GM12878 (cell line): ENCODE measurements around the gene COL11A2. TPM values are rescaled to one million over a fixed set of nuclear protein-coding genes. Genes with fewer than 3 reads are reported as not detected.

Experiments
- ATAC-seq: fragments of 200-7000 bp; cut with Tn5 transposase; 3 replicates; pipeline ENCODE4 v1.9.1; 2020; ENCODE audit warnings: mild to moderate bottlenecking, moderate library complexity
- BruUV-seq: library from RNA; stranded (reverse); fragments of 400-500 nt; replicated peaks from 2 replicates; lab custom pipeline; 2021; lab: Mats Ljungman, UMichigan
- CTCF ChIA-PET: fragments of 300-600 bp; sonication (Branson Sonifier 250); formaldehyde crosslinking; extraction: SDS; loops from one replicate; lab custom pipeline; 2021; ENCODE audit warnings: inconsistent platforms; lab: Yijun Ruan, JAX
- POLR2A ChIA-PET: fragments of 350-600 bp; formaldehyde crosslinking; extraction: SDS; loops from one replicate; lab custom pipeline; 2021; ENCODE audit warnings: inconsistent platforms; lab: Charles Lee
- RAD21 ChIA-PET: fragments of 300-600 bp; sonication (Branson Sonifier 250); formaldehyde crosslinking; loops from one replicate; lab custom pipeline; 2023; ENCODE audit warnings: antibody characterized with exemption; ENCODE audit not compliant: unreplicated experiment; lab: Charles Lee
- SMC1A ChIA-PET: fragments of 300-600 bp; sonication (Branson Sonifier 250); formaldehyde crosslinking; loops from one replicate; lab custom pipeline; 2023; ENCODE audit not compliant: unreplicated experiment, uncharacterized antibody; lab: Charles Lee
- DNase-seq: peaks from one replicate; pipeline ENCODE4 v3.0.0-alpha.2; 2011; ENCODE audit warnings: low read depth, low spot score
- FAIRE-seq: peaks from 3 replicates; lab custom pipeline; 2011; peaks lifted over from hg19 to GRCh38; lab: Jason Lieb, UNC
- H2AFZ ChIP-seq: 2 replicates; pipeline ENCODE4 v1.6.0; 2011; ENCODE audit warnings: low read depth, low read length, control low read depth; ENCODE audit not compliant: control insufficient read depth
- H3K27ac ChIP-seq: 2 replicates; pipeline ENCODE4 v1.5.1; 2011; ENCODE audit warnings: control low read depth; ENCODE audit not compliant: control insufficient read depth, insufficient read depth
- H3K27me3 ChIP-seq, 2 experiments: replicated peaks in 1 of 2; 2 replicates each; pipeline versions ENCODE4 v1.6.0 to v1.6.1; 2011; ENCODE audit warnings: low read length in 1 of 2; ENCODE audit not compliant: control insufficient read depth in 2 of 2, insufficient read depth in 2 of 2
- H3K36me3 ChIP-seq, 2 experiments: 2 replicates each; pipeline ENCODE4 v1.5.1; 2011; ENCODE audit warnings: low read length in 1 of 2; ENCODE audit not compliant: control insufficient read depth in 2 of 2, insufficient read depth in 2 of 2
- H3K4me1 ChIP-seq: 2 replicates; pipeline ENCODE4 v1.6.1; 2011; ENCODE audit warnings: mild to moderate bottlenecking, low read length, moderate library complexity, mixed read lengths; ENCODE audit not compliant: control insufficient read depth, insufficient read depth
- H3K4me2 ChIP-seq: 2 replicates; pipeline ENCODE4 v1.6.0; 2011; ENCODE audit warnings: control low read depth; ENCODE audit not compliant: control insufficient read depth, insufficient read depth
- H3K4me3 ChIP-seq: fragments of 200-600 bp; sonication (generic); 2 replicates; pipeline ENCODE4 v1.5.1; 2016
- H3K79me2 ChIP-seq: 2 replicates; pipeline ENCODE4 v1.6.0; 2011; ENCODE audit warnings: low read length; ENCODE audit not compliant: control insufficient read depth, insufficient read depth
- H3K9ac ChIP-seq: 2 replicates; pipeline ENCODE4 v1.8.0; 2011; ENCODE audit warnings: low read length, control low read depth, mixed read lengths; ENCODE audit not compliant: control insufficient read depth, insufficient read depth
- H3K9me3 ChIP-seq: replicated peaks from 3 replicates; pipeline ENCODE4 v1.5.1; 2011; ENCODE audit warnings: mild to moderate bottlenecking, low read length; ENCODE audit not compliant: control insufficient read depth, insufficient read depth
- H4K20me1 ChIP-seq: 2 replicates; pipeline ENCODE4 v1.6.0; 2011; ENCODE audit not compliant: control insufficient read depth, insufficient read depth
- FOXK2 ChIP-seq: fragments of 450-650 bp; IDR thresholded peaks from 2 replicates; pipeline ENCODE4 v1.6.1; 2017; ENCODE audit warnings: mild to moderate bottlenecking, moderate library complexity
- KAT2A ChIP-seq: conservative IDR thresholded peaks from 2 replicates; pipeline ENCODE4 v1.6.1; 2011; ENCODE audit warnings: low read depth, low read length; ENCODE audit not compliant: control insufficient read depth
- KDM1A ChIP-seq: fragments of 200-600 bp; sonication (generic); IDR thresholded peaks from 2 replicates; pipeline ENCODE4 v1.6.1; 2016; ENCODE audit warnings: borderline replicate concordance
- LARP7 ChIP-seq: fragments of 450-650 bp; IDR thresholded peaks from 2 replicates; pipeline ENCODE4 v1.6.1; 2017; ENCODE audit warnings: mild to moderate bottlenecking
- NFXL1 ChIP-seq: fragments of 450-650 bp; IDR thresholded peaks from 2 replicates; pipeline ENCODE4 v1.6.1; 2017; ENCODE audit warnings: antibody characterized with exemption, mild to moderate bottlenecking, borderline replicate concordance
- PAX8 ChIP-seq: fragments of 450-650 bp; IDR thresholded peaks from 2 replicates; pipeline ENCODE4 v1.6.1; 2017; ENCODE audit warnings: mild to moderate bottlenecking, moderate library complexity
- RBBP5 ChIP-seq: fragments of 200-600 bp; sonication (generic); conservative IDR thresholded peaks from 2 replicates; pipeline ENCODE4 v1.6.1; 2016
- SMARCA5 ChIP-seq: fragments of 450-650 bp; IDR thresholded peaks from 2 replicates; pipeline ENCODE4 v1.6.1; 2017; ENCODE audit warnings: mild to moderate bottlenecking
- STAT1 ChIP-seq: fragments of 450-650 bp; conservative IDR thresholded peaks from 2 replicates; pipeline ENCODE4 v1.6.1; 2014; ENCODE audit warnings: antibody characterized with exemption, mild to moderate bottlenecking
- TCF7 ChIP-seq: IDR thresholded peaks from 2 replicates; pipeline ENCODE4 v1.6.1; 2014; ENCODE audit warnings: antibody characterized with exemption, borderline replicate concordance
- ZBTB33 ChIP-seq: fragments of 450-650 bp; IDR thresholded peaks from 2 replicates; pipeline ENCODE4 v1.6.1; 2017; ENCODE audit warnings: mild to moderate bottlenecking
- WGBS: methylation state at CpG from one replicate; pipeline ENCODE4 v1.1.6; 2016; ENCODE audit warnings: low lambda C conversion rate; ENCODE audit not compliant: insufficient replicate concordance, insufficient coverage; ENCODE audit errors: missing lambda C conversion rate; 5-methylcytosine and 5-hydroxymethylcytosine counted together
- in situ Hi-C: fragments of 300-500 bp; cut with MboI; formaldehyde crosslinking; loops from 9 replicates; pipeline ENCODE4 v1.14.3; 2018; ENCODE audit warnings: mixed read lengths
- intact Hi-C: fragments of 100-400 bp; cut with micrococcal nuclease; formaldehyde crosslinking; loops from one replicate; pipeline ENCODE4 v1.14.2; 2022; ENCODE audit not compliant: unreplicated experiment
- polyA plus RNA-seq, 11 experiments: library from polyadenylated mRNA; depleted of rRNA in 4 of 11; unstranded in 6 of 11; stranded (reverse) in 5 of 11; fragments of >200 nt; fragmentation: Nextera tagmentation in 4 of 11; fragmentation: Illumina TruSeq in 1 of 11; extraction: Ambion mirVana in 4 of 11; extraction: Trizol in 1 of 11; gene quantifications; 1 replicate in 1 of 11; 2 replicates in 10 of 11; pipeline versions ENCODE4 v1.2.1 to v1.2.3, GENCODE V29; 2011 to 2016; ENCODE audit warnings: inconsistent platforms in 2 of 11, missing spikeins in 2 of 11, low read depth in 1 of 11
- total RNA-seq, 4 experiments: library from RNA; depleted of rRNA in 3 of 4; stranded (reverse); fragments of >200 nt in 3 of 4; fragmentation: Illumina TruSeq in 1 of 4; extraction: Trizol in 1 of 4; gene quantifications; 2 replicates each; pipeline versions ENCODE4 v1.2.1 to v1.2.3, GENCODE V29; 2013 to 2021

Gene COL11A2
- total and polyA plus RNA-seq, 10 of the 15 experiments (the other 5 are each of a cell fraction or from before 2014, with no cell fraction given): 0.03 to 0.83 (median 0.22) TPM; not detected in 1

- TF ChIP-seq STAT1 (no peak), KDM1A (no peak), PAX8 (no peak), TCF7 (no peak), SMARCA5 (no peak), LARP7 (no peak), NFXL1 (no peak), ZBTB33 (no peak)
These were observed 10.5 kb upstream of the COL11A2 start (continued) for GRCh38 chr6:33202799-33203198.

- DNase-seq: no peak
- Histone ChIP-seq H3K27me3 (no peaks in the 10 kb centered on the region), H3K9me3 (no peaks in the 10 kb centered on the region), H3K4me2 (peak overlapping the region; percentile 100), H3K4me3 (peak overlapping the region; percentile 95), H3K4me1 (peaks cover 39% of the 10 kb centered on the region), H3K9ac (peak overlapping the region; percentile 99), H3K27ac (peak overlapping the region; percentile 99; the same call in 1 of the 2 replicates), H3K79me2 (peaks cover 33% of the 10 kb centered on the region), H2AFZ (no peak overlapping the region), H3K36me3 (peaks cover 8 to 24% of the 10 kb centered on the region in 2 experiments), H4K20me1 (no peaks in the 10 kb centered on the region)
- BruUV-seq: no TSS peak
- ChIA-PET CTCF (interaction anchor here (0.6 kb wide), 1 partner anchor 53 kb away, joined by 3 read pairs; no protein-coding TSS in a partner anchor), POLR2A (no interaction called here), RAD21 (no interaction called here), SMC1A (no interaction called here)
- intact Hi-C loops: loop anchor here (10.0 kb wide), 1 partner anchor 373 kb away; no protein-coding TSS in a partner anchor
- ATAC-seq: no peak
- in situ Hi-C loops: no loop called here
- FAIRE-seq: no peak
- no peak for TF ChIP-seq KAT2A
- no peak for TF ChIP-seq RBBP5
- no peak for TF ChIP-seq FOXK2
- TF ChIP-seq, all 136 proteins: peak for 0
- 91% methylated on average over 6 of the region's 6 CpGs for WGBS
These were observed 9.7 kb upstream of the COL11A2 start for GRCh38 chr6:33201935-33202334.
